ENCODE measurements around the gene IGF2R. TPM values are rescaled to one million over a fixed set of nuclear protein-coding genes. Genes with fewer than 3 reads are reported as not detected.

IGF2R gene
- total RNA-seq, 6 experiments from 2014 or later: 77.3 to 119 (median 88.1) TPM

- H3K9me3 Mint-ChIP-seq: no peaks in the 10 kb centered on the region
- TF ChIP-seq CTCF (IDR thresholded peaks at IDR 0.05): peak; percentile 54
- peaks cover 17% of the 10 kb centered on the region for H3K36me3 Mint-ChIP-seq (ENCODE audit: low read depth)
- no peak overlapping the region for H3K27ac Mint-ChIP-seq
- peaks cover 8% of the 10 kb centered on the region for H3K4me1 Mint-ChIP-seq (ENCODE audit: low read depth)
- no peak for DNase-seq
- H3K4me3 Mint-ChIP-seq: no peak overlapping the region
- peaks cover 1% of the 10 kb centered on the region; the same call in 1 of the 2 replicates for H3K27me3 Mint-ChIP-seq (ENCODE audit: insufficient read depth)
These were observed 103.2 kb downstream of the IGF2R start for GRCh38 chr6:160071805-160072690.

GRCh38 chr6:160073272-160073671 is 104.4 kb downstream of the IGF2R start:
- Mint-ChIP-seq H3K9me3 (no peaks in the 10 kb centered on the region), H3K4me3 (no peak overlapping the region), H3K4me1 (ENCODE audit: low read depth) (peaks cover 20% of the 10 kb centered on the region), H3K36me3 (ENCODE audit: low read depth) (peaks cover 17% of the 10 kb centered on the region), H3K27ac (no peak overlapping the region), H3K27me3 (ENCODE audit: insufficient read depth) (peaks cover 1% of the 10 kb centered on the region; the same call in 1 of the 2 replicates)
- no peak for TF ChIP-seq CTCF (IDR thresholded peaks at IDR 0.05)
- DNase-seq: no peak

- Mint-ChIP-seq H3K27ac (no peak overlapping the region), H3K36me3 (ENCODE audit: low read depth) (peaks cover 31% of the 10 kb centered on the region), H3K4me3 (no peak overlapping the region), H3K27me3 (ENCODE audit: insufficient read depth) (peaks cover 1% of the 10 kb centered on the region; the same call in 1 of the 2 replicates), H3K9me3 (no peaks in the 10 kb centered on the region), H3K4me1 (ENCODE audit: low read depth) (peaks cover 22% of the 10 kb centered on the region)
- DNase-seq: no peak
- TF ChIP-seq CTCF (IDR thresholded peaks at IDR 0.05): no peak
These were observed 107.1 kb downstream of the IGF2R start for GRCh38 chr6:160076009-160076408.

DNA sequence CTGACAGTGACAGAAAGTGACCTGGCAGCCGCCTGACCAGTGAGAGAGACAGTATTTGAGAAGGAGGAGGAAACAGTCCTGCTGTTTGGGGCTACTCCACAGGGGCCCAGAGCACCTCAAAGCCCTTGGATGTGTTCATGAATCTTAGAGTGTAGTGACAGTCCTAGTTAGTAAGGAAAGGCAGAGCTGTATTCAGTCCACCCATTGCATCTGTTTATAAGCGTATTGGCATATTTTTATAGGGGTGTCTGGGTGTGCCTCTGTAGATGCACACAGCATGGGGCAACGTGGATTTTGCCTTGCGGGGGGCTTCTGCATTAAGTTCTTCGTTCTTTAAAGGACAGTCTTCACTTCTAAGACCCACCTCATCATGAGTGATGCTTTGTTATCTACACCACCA is 108.1 kb downstream of the IGF2R start:
- H3K27ac Mint-ChIP-seq: peak overlapping the region; percentile 81
- no peaks in the 10 kb centered on the region for H3K9me3 Mint-ChIP-seq
- peaks cover 39% of the 10 kb centered on the region for H3K36me3 Mint-ChIP-seq (ENCODE audit: low read depth)
- peaks cover 22% of the 10 kb centered on the region for H3K4me1 Mint-ChIP-seq (ENCODE audit: low read depth)
- TF ChIP-seq CTCF (IDR thresholded peaks at IDR 0.05): no peak
- H3K27me3 Mint-ChIP-seq (ENCODE audit: insufficient read depth): no peaks in the 10 kb centered on the region
- peak overlapping the region; percentile 49; the same call in 1 of the 2 replicates for H3K4me3 Mint-ChIP-seq
- DNase-seq: no peak

- no peaks in the 10 kb centered on the region for H3K27me3 Mint-ChIP-seq (ENCODE audit: insufficient read depth)
- TF ChIP-seq CTCF (IDR thresholded peaks at IDR 0.05): no peak
- peak overlapping the region; percentile 81 for H3K27ac Mint-ChIP-seq
- peaks cover 22% of the 10 kb centered on the region for H3K4me1 Mint-ChIP-seq (ENCODE audit: low read depth)
- DNase-seq: peak; percentile 64
- H3K9me3 Mint-ChIP-seq: no peaks in the 10 kb centered on the region
- peak overlapping the region; percentile 49 for H3K4me3 Mint-ChIP-seq
- peaks cover 41% of the 10 kb centered on the region for H3K36me3 Mint-ChIP-seq (ENCODE audit: low read depth)
These were observed 108.6 kb downstream of the IGF2R start for GRCh38 chr6:160077526-160077925.
